Measurements from ENCODE around the gene SEMA6D. TPM values are rescaled to one million over a fixed set of nuclear protein-coding genes. Genes with fewer than 3 reads are reported as not detected.

SEMA6D gene
- total and polyA plus RNA-seq, 10 of the 15 experiments (the other 5 are each of a cell fraction or from before 2014, with no cell fraction given), result 0.01 to 0.52 (median 0.09) TPM; not detected in 6

DNA sequence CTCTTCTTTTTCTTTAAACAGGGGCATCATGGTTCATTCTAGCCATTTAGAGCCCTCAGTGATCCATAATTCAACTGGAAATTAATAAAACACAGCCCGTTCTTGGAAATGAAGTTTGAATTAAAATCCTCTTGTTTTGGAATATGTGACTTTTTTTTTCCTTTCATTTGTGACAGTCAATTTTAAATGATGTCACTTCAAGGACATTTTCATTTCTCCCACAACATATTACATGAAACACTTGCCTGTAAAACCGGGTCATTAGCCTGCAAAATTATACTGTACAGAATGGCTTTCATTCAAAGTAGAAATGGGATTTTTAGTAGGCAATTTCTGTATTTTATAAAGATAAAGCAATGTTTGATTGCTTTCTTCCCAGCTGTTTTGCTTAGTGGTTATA is 789 bp upstream of the SEMA6D start (continued):
- TF ChIP-seq ZNF24 (IDR thresholded peaks at IDR 0.05), result no peak
- no peak for TF ChIP-seq ZBTB4 (CRISPR knock-in tag; IDR thresholded peaks at IDR 0.05)
- TF ChIP-seq MTA2 (IDR thresholded peaks at IDR 0.05; ENCODE audit: low read depth), result no peak
- no peak for TF ChIP-seq RUNX3 (IDR thresholded peaks at IDR 0.05; ENCODE audit: low read length)

GRCh38 chr15:47718497-47719437 is 1.5 kb downstream of the SEMA6D start:
- Histone ChIP-seq H3K4me2 (ENCODE audit: control insufficient read depth, insufficient read depth) (no peak overlapping the region), H3K9me3 (replicated peaks; ENCODE audit: control insufficient read depth, insufficient read depth, low read length) (no peaks in the 10 kb centered on the region), H3K36me3 (ENCODE audit: control insufficient read depth in 2 of 2, insufficient read depth in 2 of 2, low read length in 1 of 2) (no peaks in the 10 kb centered on the region), H4K20me1 (ENCODE audit: control insufficient read depth, insufficient read depth) (no peaks in the 10 kb centered on the region), H3K9ac (ENCODE audit: control insufficient read depth, insufficient read depth, low read length) (no peak overlapping the region), H3K27me3 (replicated peaks in 1 of 2; ENCODE audit: control insufficient read depth in 2 of 2, insufficient read depth in 2 of 2, low read length in 1 of 2) (peaks cover 9 to 21% of the 10 kb centered on the region in 2 experiments), H3K4me3 (no peak overlapping the region), H2AFZ (ENCODE audit: control insufficient read depth, low read depth, low read length) (no peak overlapping the region), H3K27ac (ENCODE audit: control insufficient read depth, insufficient read depth) (no peak overlapping the region), H3K79me2 (ENCODE audit: control insufficient read depth, insufficient read depth, low read length) (no peaks in the 10 kb centered on the region), H3K4me1 (ENCODE audit: control insufficient read depth, insufficient read depth, low read length) (no peaks in the 10 kb centered on the region)
- in situ Hi-C loops (cut with MboI) (no loop called here), intact Hi-C loops (cut with micrococcal nuclease; ENCODE audit: unreplicated experiment) (no loop called here)
- 18% methylated on average over 42 of the region's 48 CpGs for whole genome bisulfite sequencing (ENCODE audit: insufficient coverage, insufficient replicate concordance, low lambda C conversion rate, missing lambda C conversion rate)
- no TSS peak for BruUV-seq (replicated peaks)
- SMC1A ChIA-PET (ENCODE audit: uncharacterized antibody, unreplicated experiment), result no interaction called here
- ATAC-seq, result no peak
- POLR2A ChIA-PET, result no interaction called here
- DNase-seq (ENCODE audit: low read depth, low spot score), result no peak
- CTCF ChIA-PET, result no interaction called here
- RAD21 ChIA-PET (ENCODE audit: unreplicated experiment), result no interaction called here
- FAIRE-seq, result no peak
- TF ChIP-seq NFYB (IDR thresholded peaks at IDR 0.05; ENCODE audit: insufficient read depth, low read depth, low read length), result no peak
- no peak for TF ChIP-seq TBL1XR1 (IDR thresholded peaks at IDR 0.05; ENCODE audit: low read depth, low read length)
- TF ChIP-seq, protein P1, sequence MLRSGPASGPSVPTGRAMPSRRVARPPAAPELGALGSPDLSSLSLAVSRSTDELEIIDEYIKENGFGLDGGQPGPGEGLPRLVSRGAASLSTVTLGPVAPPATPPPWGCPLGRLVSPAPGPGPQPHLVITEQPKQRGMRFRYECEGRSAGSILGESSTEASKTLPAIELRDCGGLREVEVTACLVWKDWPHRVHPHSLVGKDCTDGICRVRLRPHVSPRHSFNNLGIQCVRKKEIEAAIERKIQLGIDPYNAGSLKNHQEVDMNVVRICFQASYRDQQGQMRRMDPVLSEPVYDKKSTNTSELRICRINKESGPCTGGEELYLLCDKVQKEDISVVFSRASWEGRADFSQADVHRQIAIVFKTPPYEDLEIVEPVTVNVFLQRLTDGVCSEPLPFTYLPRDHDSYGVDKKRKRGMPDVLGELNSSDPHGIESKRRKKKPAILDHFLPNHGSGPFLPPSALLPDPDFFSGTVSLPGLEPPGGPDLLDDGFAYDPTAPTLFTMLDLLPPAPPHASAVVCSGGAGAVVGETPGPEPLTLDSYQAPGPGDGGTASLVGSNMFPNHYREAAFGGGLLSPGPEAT (IDR thresholded peaks at IDR 0.05; ENCODE audit: low read depth), result no peak
- TF ChIP-seq BCL3 (IDR thresholded peaks at IDR 0.05; ENCODE audit: borderline replicate concordance, insufficient read depth, low read depth, low read length, poor library complexity, severe bottlenecking), result no peak
